ENCODE measurements around the gene SCFD1.

Gene SCFD1

GRCh38 chr14:30763891-30764290 lies 141.8 kb downstream of the SCFD1 start:
- TF ChIP-seq CTCF (IDR thresholded peaks at IDR 0.05; ENCODE audit: low read depth, low read length, missing control alignments), result no peak
- no peak overlapping the region for H3K4me3 ChIP-seq (replicated peaks; ENCODE audit: low read depth, low read length)
- DNase-seq (ENCODE audit: extremely low read depth, low read depth), result no peak

- DNase-seq (ENCODE audit: extremely low read depth, low read depth), result no peak
- TF ChIP-seq CTCF (IDR thresholded peaks at IDR 0.05; ENCODE audit: low read depth, low read length, missing control alignments), result no peak
- no peak overlapping the region for H3K4me3 ChIP-seq (replicated peaks; ENCODE audit: low read depth, low read length)
These were observed 145.5 kb downstream of the SCFD1 start for GRCh38 chr14:30767624-30768023.

GRCh38 chr14:30768791-30769190 lies 146.7 kb downstream of the SCFD1 start:
- no peak overlapping the region for H3K4me3 ChIP-seq (replicated peaks; ENCODE audit: low read depth, low read length)
- TF ChIP-seq CTCF (IDR thresholded peaks at IDR 0.05; ENCODE audit: low read depth, low read length, missing control alignments), result no peak
- DNase-seq (ENCODE audit: extremely low read depth, low read depth), result no peak

- no peak for TF ChIP-seq CTCF (IDR thresholded peaks at IDR 0.05; ENCODE audit: low read depth, low read length, missing control alignments)
- H3K4me3 ChIP-seq (replicated peaks; ENCODE audit: low read depth, low read length), result no peak overlapping the region
- no peak for DNase-seq (ENCODE audit: extremely low read depth, low read depth)
These were observed 148.3 kb downstream of the SCFD1 start for GRCh38 chr14:30770376-30770775.

GRCh38 chr14:30771595-30771994 lies 149.5 kb downstream of the SCFD1 start:
- no peak overlapping the region for H3K4me3 ChIP-seq (replicated peaks; ENCODE audit: low read depth, low read length)
- no peak for DNase-seq (ENCODE audit: extremely low read depth, low read depth)
- no peak for TF ChIP-seq CTCF (IDR thresholded peaks at IDR 0.05; ENCODE audit: low read depth, low read length, missing control alignments)

GRCh38 chr14:30779210-30779609 lies 157.1 kb downstream of the SCFD1 start:
- TF ChIP-seq CTCF (IDR thresholded peaks at IDR 0.05; ENCODE audit: low read depth, low read length, missing control alignments), result no peak
- H3K4me3 ChIP-seq (replicated peaks; ENCODE audit: low read depth, low read length), result no peak overlapping the region
- DNase-seq (ENCODE audit: extremely low read depth, low read depth), result peak; percentile 4

Measured in HFF-Myc (cell line).